OCI-M2 (cell line): ENCODE measurements around the gene SORL1-AS1.

Experiments used
- DNase-seq: peaks from one replicate; lab custom pipeline; 2025; ENCODE audit not compliant: unreplicated experiment; lab: John Stamatoyannopoulos, UW

SORL1-AS1 gene

DNA sequence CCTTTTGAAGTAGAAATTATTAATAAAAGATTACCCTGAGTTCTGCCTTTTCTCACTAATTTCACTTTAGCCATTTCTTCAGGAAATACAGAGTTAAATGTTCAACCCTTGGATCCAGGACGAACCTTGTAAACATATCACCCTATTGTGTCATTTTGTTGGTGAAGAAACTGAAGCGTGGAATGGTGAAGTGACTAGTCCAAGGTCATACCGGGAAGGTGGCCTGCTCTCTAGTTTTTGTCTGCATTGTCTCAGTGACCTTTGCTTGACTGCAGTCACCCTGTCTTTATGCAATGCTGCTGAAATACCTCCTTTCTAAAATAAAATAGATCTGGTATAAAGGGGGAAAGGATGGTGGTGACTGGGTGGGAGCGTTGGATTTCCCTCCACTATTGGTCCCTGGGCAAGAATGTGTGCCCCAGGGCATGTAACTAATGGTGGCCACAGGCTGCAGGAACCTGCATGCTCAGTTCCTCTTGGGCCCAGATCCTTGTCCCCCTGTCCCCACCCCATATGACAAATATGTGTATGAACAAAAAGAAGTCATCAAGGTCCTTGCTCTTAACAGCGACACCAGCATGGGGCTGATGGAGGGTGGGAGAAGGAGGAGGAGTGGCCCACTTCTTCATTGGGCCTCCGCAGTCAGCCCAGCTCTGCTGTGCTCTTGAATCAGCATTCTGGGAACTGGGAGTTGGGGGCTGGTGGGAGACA lies 977 bp upstream of the SORL1-AS1 start:
- no peak for DNase-seq

DNA sequence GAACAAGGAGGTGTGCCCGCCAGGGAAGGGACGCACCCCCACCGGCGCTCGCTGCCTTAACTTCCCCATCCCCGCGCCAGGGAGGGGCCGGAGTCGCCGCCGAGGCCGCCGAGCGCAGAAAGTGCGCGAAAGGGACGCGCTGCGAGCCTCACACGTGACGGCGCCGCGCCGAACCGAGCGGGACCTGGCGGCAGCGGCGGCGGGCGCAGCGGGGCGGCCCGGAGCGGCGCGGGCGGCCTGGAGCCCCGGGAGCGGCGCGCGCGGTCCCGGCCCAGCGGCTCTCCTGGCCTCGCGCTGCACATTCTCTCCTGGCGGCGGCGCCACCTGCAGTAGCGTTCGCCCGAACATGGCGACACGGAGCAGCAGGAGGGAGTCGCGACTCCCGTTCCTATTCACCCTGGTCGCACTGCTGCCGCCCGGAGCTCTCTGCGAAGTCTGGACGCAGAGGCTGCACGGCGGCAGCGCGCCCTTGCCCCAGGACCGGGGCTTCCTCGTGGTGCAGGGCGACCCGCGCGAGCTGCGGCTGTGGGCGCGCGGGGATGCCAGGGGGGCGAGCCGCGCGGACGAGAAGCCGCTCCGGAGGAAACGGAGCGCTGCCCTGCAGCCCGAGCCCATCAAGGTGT lies 670 bp downstream of the SORL1-AS1 start, which contains the start of gene SORL1:
Gene SORL1, plus strand, starts transcription at position 329 of the 623 bp plus-strand sequence. Its CDS starts 18 bp downstream, at position 347.
- DNase-seq, result no peak

DNA sequence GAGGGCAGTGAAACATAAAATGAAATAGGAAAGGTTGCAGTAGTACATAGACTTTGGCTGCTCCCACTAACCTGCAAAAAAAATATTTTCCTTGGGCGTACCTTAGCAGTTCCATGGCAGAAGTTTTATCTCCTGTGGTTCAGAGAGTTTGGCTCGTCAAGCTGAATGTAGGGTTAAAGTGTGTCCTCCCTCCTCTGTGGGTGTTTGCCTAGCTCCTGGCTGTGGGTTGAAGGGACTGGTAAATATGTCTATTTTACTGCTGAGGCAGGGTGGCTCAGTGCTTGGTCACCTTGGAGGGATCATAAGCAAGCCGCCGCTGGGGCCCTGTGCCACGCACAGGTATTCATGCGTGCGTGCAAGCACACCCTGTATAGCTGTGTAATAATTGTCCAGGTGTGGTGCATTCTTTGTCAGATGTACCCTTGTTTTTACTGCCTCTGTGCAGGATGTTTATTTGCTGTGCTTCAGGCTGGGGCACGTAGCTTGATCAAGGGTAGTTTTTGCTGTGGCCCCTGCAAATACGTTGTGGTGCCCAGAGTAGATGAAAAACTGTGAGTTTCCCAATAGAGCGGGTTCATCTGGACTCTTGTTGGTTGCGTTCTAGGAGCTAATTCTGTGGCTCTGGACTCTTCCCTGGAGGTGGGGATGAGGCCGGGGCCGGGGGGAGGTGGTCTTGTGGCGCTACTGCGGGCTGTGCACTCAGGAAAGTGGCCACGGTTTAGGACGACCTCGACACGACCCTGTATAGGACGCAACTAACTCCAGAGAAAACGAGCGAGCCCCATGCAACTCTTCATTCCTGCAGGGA lies 1.4 kb downstream of the SORL1-AS1 start:
- no peak for DNase-seq

DNA sequence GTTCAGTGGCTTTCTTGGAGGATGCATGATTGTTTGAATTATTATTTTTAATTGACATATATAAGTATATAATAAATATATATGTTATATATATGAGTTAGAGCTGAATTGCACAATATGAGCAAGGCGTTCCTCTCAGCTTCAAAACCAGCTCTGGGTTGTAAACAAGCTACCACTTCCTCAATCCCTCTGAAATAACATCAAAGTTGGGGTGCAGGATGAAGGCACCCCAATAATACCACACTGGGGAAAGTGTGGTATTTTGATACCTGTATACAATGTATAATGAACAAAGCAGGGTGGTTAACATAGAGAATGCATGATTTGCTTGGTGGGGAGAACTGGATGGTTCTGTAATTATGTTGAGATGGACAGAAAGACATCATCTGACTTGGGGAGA lies 2.4 kb downstream of the SORL1-AS1 start:
- no peak for DNase-seq

DNA sequence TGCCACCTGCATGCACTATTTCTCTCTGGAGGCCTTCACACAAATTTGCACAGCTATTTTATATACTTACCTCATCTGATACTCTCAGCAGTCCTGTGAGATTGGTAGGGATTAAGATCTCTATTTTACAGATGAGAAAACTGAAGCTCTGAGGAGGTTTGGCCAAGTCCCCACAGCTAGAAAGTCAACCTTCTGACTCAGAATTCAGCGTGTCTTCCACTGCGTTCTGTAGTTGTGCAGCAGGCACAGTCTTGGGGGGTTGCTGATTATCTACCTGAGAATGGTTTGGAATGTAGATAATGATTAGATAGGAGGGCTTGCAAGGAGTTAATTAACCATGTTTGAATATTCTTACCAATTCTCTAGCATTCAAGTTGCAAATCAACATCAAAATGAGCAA lies 3.1 kb downstream of the SORL1-AS1 start:
- DNase-seq, result no peak

DNA sequence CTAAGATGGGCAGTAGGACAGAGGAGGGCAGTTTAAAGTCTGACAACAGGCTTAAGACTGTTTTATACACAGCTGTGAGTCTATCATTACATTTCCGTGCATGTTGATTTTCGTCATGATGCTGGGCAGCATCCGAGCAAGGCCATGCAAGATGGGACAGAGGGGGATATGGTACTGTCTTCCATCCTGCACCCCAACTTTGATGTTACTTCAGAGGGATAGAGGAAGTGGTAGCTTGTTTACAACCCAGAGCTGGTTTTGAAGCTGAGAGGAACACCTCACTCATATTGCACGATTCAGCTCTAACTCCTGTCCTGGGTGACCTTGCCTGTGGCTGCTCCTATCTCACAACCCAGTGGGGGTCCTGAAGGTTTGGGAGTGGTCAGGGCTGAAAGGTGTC lies 3.6 kb downstream of the SORL1-AS1 start:
- DNase-seq, result no peak

DNA sequence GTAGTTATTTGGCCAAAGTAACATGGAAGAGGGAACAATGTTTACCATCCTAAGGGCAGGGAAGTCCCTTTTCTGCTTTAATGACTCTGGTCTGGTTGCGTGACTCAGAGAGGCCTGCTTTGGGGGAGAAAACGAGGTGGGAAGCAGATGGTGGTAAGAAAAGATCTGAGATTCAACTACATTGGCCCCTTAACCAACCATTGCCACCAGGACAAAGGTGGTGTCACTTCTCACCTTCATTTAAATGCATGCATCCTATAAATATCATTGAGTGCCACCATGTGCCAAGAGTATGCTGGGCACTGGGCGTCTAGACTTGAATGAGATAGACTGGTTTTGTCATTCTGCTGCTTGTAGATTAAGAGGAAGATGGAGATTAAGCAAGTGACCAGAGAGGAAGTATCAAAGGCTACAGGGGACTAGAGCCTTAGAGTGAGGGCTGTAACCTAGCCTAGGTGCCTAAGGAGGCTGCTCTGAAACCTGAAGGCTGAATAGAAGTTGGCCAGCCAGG lies 4.3 kb downstream of the SORL1-AS1 start:
- DNase-seq, result no peak

DNA sequence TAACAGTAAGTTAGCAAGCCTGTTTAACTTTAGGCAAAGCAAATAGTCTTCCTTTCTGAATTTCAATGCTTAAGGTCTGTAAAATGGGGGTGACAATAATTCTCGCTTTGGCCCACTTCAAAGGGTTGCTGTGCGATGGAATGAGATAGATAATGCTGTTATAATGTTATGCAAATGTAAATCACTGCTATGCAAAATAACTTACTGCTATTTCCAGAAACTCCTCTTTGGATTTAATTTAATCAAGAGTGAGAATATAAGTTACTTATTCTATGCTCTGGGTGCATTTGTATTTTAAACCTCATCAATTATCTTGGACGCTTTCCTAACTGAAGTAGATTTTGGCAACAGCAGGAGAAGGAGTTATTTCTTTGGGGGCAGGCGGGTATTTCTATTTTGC lies 4.8 kb downstream of the SORL1-AS1 start:
- DNase-seq, result no peak

DNA sequence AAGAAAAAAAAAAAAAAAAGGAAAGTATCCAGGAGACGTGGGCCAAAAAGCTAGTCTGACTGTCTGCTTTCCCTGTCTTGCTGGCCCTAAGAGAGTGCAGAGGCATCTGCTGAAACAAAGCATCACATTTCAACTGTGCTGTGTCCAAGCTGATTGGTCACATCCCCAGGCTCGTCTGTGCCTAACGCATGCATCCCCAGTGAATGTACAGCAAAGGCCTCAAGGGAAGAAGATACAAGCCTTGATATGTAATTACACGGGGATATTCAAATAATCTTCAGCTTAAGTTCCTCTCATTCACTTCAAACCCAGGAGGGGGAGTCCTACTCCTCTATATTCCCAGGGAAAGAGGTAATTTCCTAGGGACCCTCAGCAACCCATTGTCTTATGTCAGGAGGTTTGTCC lies 6.0 kb downstream of the SORL1-AS1 start:
- no peak for DNase-seq

DNA sequence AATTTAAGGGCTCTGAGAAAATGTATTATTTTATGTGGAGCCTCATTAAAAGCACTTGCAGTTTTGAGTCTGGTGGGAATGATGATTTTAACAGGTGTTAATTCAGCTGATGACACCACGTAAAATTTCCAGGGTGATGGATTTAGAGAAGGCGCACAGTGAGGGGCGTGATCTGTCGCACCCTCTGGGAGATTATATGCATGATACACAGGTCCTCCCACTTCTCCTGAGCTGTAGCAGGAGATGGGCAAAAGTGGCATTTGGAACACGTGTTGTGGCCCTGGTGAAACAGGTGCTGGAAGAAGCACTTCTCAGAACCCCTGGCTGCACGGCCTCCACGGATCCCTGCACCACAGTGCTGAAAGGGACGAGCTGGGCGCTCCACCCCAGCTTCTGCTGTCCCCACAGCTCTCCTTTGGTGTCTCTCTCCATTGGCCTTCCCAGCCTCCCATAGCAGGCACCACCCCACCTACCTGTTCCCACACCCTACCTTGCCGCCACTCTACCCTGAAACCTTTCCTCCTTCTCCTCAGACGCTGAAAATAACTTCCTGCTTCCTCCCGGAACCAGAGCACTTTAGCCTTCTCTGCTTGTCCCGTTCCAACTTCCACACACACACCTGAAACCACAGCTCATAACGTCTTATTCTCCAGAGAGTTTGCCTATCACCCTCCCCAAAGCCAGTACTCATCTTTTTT lies 7.5 kb downstream of the SORL1-AS1 start:
- no peak for DNase-seq

DNA sequence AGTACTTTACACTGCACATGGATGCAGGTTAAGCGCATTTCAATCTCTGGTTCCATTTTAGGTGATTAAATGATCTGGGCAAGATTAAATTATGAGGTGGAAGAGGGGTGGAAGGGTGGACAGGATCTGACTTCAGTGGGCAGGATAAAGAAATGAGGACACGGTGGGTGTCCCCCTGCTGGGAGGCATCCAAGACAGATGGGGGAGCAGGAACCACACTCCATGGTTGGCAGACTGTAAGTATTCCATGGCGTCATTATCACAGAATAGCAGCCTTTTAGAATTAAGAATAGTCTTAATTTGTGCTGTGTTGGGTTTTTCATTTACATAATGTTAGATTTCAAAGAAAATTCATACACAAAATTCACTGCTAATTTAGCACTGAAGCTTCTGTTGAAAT lies 8.2 kb downstream of the SORL1-AS1 start:
- no peak for DNase-seq

DNA sequence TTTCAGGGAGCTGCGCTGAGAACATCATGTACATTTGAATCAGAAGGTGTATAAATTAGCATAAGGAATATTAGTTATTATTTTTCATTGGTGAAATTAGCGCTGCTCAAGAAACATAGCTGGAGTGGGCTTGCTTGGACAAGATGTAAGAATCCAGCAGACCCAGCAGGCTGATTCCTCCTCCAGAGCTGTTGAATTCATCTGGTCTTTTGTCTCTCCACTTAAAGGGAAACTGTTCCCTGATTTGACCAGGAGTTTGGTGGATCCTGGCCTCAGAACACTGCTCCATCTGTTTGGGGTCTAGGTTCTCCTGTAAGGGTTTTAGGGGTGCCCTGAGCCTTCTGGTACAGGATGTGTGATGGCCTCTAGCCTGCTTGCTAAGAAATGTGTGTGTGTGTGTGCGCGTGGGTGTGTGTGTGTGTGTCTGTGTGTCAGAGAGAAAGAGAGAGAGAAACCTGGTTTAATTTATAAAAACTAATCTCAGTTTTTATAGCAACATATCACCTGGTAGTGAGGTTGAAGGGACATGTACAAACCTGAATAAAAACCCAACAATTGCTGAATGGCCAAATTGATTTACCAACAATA lies 9.0 kb downstream of the SORL1-AS1 start:
- DNase-seq, result no peak

DNA sequence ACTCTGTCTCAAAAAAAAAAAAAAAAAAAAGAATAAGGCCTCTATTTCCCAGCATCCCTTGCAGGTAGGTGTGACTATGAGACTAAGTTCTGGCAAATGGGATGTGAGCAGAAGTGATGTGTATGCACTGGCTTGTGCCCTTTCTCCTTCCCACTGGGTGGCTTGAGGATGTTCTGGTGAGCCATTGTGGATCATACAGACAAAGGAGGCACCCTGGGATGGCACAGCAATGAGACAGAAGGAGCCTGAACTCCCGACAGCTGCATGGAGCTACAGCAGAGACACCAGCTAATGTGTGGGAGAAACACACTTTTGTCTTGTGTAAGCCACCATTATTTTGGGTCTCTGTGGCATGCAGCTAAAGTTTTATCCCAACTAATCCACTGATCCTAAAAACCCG lies 11.2 kb downstream of the SORL1-AS1 start:
- DNase-seq, result no peak

DNA sequence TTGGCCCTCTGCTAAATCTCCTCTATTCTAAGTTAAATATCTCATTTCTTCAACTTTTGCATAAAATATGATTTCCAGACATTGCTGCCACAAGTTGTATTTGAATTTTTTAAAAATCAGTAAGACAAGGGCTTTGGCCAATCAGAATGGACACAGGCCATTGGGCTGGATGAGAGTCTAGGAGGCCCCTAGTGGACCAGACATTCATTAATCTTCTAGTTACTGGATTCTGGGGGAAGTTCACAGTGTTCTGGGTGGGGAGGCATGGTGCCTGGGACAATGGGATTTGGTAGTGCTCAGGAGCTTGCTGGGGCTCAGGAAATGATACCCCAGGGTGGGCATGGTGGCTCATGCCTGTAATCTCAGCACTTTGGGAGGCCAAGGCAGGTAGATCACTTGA lies 13.0 kb downstream of the SORL1-AS1 start:
- no peak for DNase-seq

DNA sequence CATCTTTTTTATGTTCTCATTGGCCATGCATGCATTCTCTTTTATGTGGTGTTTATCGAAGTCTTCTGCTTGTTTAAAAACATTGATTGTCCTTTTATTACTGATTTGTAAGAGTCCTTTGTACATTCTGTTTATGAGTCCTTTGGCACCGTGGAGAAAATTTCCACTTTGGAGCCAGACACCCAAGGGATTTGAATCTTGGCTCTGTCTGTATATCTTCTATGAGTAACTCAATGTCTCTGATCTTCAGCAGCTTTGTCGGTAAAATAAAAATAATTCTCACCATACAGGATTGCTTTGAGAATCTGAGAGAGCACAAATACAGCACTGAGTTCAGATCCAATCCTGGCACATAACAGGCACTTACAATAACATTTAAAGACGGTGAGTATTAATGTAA lies 13.4 kb downstream of the SORL1-AS1 start:
- no peak for DNase-seq

DNA sequence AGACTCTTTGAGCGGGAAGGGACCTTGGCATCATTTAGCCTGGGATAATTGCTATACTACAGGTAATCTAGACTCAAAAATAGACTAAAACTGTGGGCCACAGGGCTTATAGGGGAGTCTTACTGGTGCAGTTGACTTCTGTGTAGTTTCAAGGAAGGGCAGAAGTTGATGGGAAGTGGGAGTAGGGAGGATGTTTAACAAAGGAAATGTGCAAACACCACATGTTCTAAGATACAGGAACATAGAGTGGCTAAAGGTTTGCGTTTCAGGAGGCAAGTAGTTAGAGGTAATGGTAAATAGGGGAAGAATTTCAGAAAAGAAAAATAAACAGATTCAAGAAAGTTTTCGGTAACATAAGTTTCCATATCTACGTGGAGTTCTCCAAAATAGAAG lies 15.1 kb downstream of the SORL1-AS1 start:
- no peak for DNase-seq

DNA sequence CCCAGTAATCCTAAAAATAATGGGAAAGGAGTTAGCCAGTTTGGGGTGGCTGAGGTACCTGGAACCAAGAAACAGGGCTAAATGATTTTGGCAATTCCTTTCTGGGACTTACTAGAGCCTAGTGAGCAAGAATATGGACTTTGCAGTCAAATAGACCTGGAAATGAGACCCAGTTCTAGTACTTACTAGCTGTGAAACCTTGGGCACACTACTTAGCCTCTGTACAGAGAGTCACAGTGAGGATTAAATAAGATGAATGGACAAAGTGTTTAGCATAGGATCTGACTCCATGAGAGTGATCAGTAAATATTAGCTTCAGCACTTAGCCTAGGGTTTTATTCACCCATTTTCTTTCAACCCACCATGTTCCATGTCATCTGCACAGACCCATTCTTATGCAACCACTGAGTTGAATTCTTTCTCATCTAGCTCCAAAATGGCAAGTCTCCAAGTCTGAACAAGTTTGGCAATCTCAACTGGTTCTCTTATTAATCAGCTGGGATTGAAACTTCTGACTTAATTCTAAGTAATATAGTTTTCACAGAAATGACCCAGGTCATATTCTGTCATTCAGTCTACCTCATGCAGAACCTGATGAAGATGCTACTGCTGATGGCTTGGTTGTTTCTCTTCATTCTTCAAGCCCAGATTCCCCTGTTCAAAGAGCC lies 15.6 kb downstream of the SORL1-AS1 start:
- no peak for DNase-seq

DNA sequence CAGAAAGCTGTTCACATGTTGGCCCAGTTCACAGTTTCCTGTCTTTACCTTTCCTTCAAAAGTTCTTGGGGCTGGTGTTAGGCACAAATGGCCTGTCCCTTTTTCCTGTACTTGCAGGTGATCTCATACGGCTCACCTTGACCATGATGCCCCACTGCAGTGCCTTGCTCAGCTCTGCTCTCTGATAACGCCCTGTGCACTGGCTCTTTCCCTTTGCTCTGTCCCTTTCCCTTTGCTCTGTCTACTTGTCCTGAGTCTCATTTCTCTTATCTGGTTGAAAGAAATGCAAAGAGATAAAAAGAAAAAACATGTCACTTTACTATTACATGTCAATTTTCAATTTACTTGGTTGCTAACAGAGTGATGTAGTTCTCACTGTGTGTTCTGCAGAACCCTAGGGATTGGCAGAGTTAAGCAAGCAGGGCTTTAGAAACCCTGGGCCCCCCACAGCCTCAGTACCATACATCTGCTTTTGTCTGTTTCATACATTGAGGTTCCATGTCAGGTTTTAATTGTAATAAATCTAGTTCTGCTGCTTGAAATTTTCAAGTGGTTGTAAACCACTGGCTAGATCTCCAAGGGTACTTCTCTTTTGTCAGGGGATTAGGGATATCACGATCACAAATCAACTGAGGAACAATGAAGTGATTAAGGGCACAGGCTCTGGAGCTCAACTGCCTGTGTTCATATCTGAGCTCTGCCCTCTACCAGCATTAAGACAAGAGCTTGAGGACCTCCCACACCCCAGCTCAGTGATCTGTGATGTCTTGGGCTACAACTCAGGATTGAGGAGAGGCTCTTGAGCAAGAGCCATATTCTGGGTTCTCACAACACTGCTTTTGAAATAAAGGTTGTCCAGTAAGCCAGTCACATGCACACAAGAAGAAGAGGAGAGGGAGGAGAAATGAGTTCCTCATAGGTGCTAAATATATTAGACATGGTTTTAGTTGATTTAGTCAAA lies 16.9 kb downstream of the SORL1-AS1 start:
- DNase-seq, result no peak

DNA sequence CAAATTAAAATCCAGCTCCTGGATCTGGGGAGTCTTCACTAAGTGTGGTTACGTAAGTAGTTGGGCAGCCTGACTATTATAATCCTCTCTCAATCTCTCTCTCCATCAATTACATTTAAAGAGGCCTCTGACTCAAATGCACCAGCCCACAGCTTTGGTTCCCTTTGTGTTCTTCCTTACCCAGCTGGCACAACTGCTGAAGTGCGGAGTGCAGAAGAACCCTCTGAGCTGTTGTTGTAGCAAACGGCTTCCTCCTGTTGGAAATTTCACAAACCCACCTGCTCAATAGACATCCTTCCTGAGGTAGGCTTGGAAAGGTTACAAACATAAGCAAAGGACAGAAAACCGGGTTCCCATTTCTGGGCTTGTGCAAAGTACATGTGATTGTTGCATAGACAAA lies 17.6 kb downstream of the SORL1-AS1 start:
- no peak for DNase-seq
